Esophagus muscularis mucosa (tissue), 4 donors: ENCODE measurements around the gene ADGRV1. TPM values are rescaled to one million over a fixed set of nuclear protein-coding genes. Genes with fewer than 3 reads are reported as not detected.

ENCODE experiments used
- DNase-seq: peaks from one replicate; pipeline ENCODE4 v3.0.0-alpha.2; 2017; ENCODE audit errors: extremely low spot score
- H3K27ac ChIP-seq, 4 donors: fragments of 200-600 bp; sonication (generic); replicated peaks in 1 of 4; 1 replicate in 3 of 4; 2 replicates in 1 of 4; pipeline ENCODE4 v1.5.1; 2016 to 2019; ENCODE audit warnings: mild to moderate bottlenecking in 1 of 4
- H3K27me3 ChIP-seq, 4 donors: fragments of 200-600 bp; sonication (generic); one replicate each; pipeline versions ENCODE4 v1.5.1 to v1.6.0; 2016 to 2019
- H3K36me3 ChIP-seq, 4 donors: fragments of 200-600 bp; sonication (generic); one replicate each; pipeline ENCODE4 v1.5.1; 2016 to 2019
- H3K4me1 ChIP-seq, 4 donors: fragments of 200-600 bp; sonication (generic); one replicate each; pipeline ENCODE4 v1.5.1; 2016 to 2019
- H3K4me3 ChIP-seq, 4 donors: fragments of 200-600 bp; sonication (generic); 1 replicate in 2 of 4; 2 replicates in 2 of 4; pipeline ENCODE4 v1.5.1; 2016 to 2019; ENCODE audit warnings: mild to moderate bottlenecking in 4 of 4, moderate library complexity in 1 of 4
- H3K9me3 ChIP-seq, 4 donors: fragments of 200-600 bp; sonication (generic); 1 replicate in 3 of 4; 2 replicates in 1 of 4; pipeline ENCODE4 v1.5.1; 2016 to 2019
- CTCF ChIP-seq, 3 experiments: fragments of 200-600 bp in 2 of 3; fragments of 450-650 bp in 1 of 3; sonication (generic) in 2 of 3; IDR thresholded peaks; one replicate each; pipeline ENCODE4 v1.5.1; 2017 to 2019; ENCODE audit warnings: antibody characterized with exemption in 3 of 3, mild to moderate bottlenecking in 2 of 3, moderate library complexity in 1 of 3
- EP300 ChIP-seq: sonication (generic); formaldehyde crosslinking; IDR thresholded peaks from one replicate; pipeline ENCODE4 v1.6.1; 2017; ENCODE audit warnings: antibody characterized with exemption
- POLR2A ChIP-seq: fragments of 450-650 bp; IDR thresholded peaks from one replicate; pipeline ENCODE4 v1.6.1; 2017; ENCODE audit warnings: antibody characterized with exemption, moderate library complexity, mild to moderate bottlenecking, low read depth
- POLR2AphosphoS5 ChIP-seq, 2 donors: sonication (generic); formaldehyde crosslinking; IDR thresholded peaks; one replicate each; pipeline ENCODE4 v1.6.1; 2017; ENCODE audit warnings: antibody characterized with exemption in 2 of 2
- WGBS: methylation state at CpG from one replicate; pipeline ENCODE4 v1.1.5; 2018; 5-methylcytosine and 5-hydroxymethylcytosine counted together
- intact Hi-C: fragments of 100-400 bp; cut with DNase I; formaldehyde crosslinking; loops from one replicate; pipeline ENCODE4 v1.15.1; 2023
- total RNA-seq, 4 donors: library from RNA; depleted of rRNA; stranded (reverse); fragments of >200 nt; gene quantifications; one replicate each; pipeline versions ENCODE4 v1.1.0 to v1.2.1, GENCODE V29; 2016

Gene ADGRV1
- total RNA-seq, 4 donors from 2014 or later, result 0.42 to 1.4 (median 0.54) TPM

GRCh38 chr5:91162534-91163381 is 604.2 kb downstream of the ADGRV1 start:
- Histone ChIP-seq H3K27ac (peak overlapping the region; percentile 72 to 82 (median 78)), H3K4me1 (peaks cover 16 to 45% (median 43%) of the 10 kb centered on the region in 4 donors), H3K27me3 (no peaks in the 10 kb centered on the region), H3K36me3 (no peaks in the 10 kb centered on the region), H3K4me3 (no peak overlapping the region), H3K9me3 (no peaks in the 10 kb centered on the region)
- no peak for DNase-seq
- intact Hi-C loops, result no loop called here
- WGBS, result 40% methylated on average over 6 of the region's 6 CpGs
- no peak for TF ChIP-seq POLR2A
- peak; percentile 53 to 64 for TF ChIP-seq POLR2AphosphoS5 (IDR thresholded peaks at IDR 0.05)

GRCh38 chr5:91164424-91164823 is 605.8 kb downstream of the ADGRV1 start:
- Histone ChIP-seq H3K4me3 (no peak overlapping the region), H3K9me3 (no peaks in the 10 kb centered on the region), H3K4me1 (peaks cover 16 to 45% (median 43%) of the 10 kb centered on the region in 4 donors), H3K36me3 (no peaks in the 10 kb centered on the region), H3K27me3 (no peaks in the 10 kb centered on the region), H3K27ac (peak overlapping the region; percentile 72 to 82 (median 78))
- 31% methylated on average over 3 of the region's 3 CpGs for WGBS
- intact Hi-C loops, result no loop called here
- DNase-seq, result no peak
- TF ChIP-seq POLR2A, result no peak
- no peak for TF ChIP-seq CTCF (IDR thresholded peaks at IDR 0.05)
- no peak for TF ChIP-seq POLR2AphosphoS5 (IDR thresholded peaks at IDR 0.05)
- TF ChIP-seq EP300, result no peak

DNA sequence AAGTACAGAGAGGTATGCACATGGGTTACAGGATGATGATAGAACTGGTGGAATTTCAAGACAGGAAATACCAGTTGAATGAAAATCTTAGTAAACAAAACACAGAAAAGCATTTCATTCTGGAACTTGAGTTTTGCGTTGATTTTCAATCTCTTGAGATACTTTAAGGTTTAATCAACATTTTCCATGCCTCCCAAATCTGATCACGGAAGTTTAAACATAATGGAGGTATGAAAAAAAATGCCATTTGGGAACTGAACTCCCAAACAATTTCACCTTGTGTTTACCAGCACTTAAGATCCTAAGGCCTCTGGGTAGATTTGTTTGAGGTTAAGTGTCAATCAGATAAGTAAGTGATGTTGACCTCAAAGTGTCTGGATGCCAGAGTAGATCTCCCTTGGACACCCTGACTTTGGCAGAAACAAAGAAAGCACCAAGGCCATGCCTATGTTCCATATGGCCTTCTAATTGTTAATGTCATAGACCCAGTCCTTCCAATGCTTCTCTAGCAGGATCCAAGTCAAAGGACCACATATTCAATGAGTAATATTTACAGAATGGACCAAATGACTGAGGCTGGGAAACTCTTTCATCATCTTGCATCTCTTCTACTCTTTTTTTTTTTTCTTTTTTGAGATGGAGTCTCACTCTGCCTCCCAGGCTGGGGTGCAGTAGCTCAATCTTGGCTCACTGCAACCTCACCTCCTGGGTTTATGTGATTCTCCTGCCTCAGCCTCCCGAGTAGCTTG is 607.6 kb downstream of the ADGRV1 start:
- H3K36me3 ChIP-seq, result no peaks in the 10 kb centered on the region
- WGBS, result 86% methylated on average over 3 of the region's 3 CpGs
- TF ChIP-seq POLR2AphosphoS5 (IDR thresholded peaks at IDR 0.05), result no peak
- TF ChIP-seq POLR2A, result no peak
- TF ChIP-seq CTCF (IDR thresholded peaks at IDR 0.05), result no peak
- no peak for TF ChIP-seq EP300
- no peaks in the 10 kb centered on the region for H3K9me3 ChIP-seq
- peaks cover 16 to 51% (median 43%) of the 10 kb centered on the region in 4 donors for H3K4me1 ChIP-seq
- H3K4me3 ChIP-seq, result no peak overlapping the region
- intact Hi-C loops, result loop anchor here (5.0 kb wide), 1 partner anchor 216 kb away; the partner anchor contains the start of gene ARRDC3
- no peak for DNase-seq
- H3K27ac ChIP-seq, result peak overlapping the region in 1 of 4 donors; percentile 6
- no peaks in the 10 kb centered on the region for H3K27me3 ChIP-seq

GRCh38 chr5:91168859-91169258 is 610.3 kb downstream of the ADGRV1 start:
- H3K36me3 ChIP-seq, result no peaks in the 10 kb centered on the region
- no peak overlapping the region for H3K4me3 ChIP-seq
- peaks cover 0 to 28% (median 20%) of the 10 kb centered on the region in 4 donors for H3K4me1 ChIP-seq
- no peak for DNase-seq
- TF ChIP-seq POLR2A (no peak), POLR2AphosphoS5 (IDR thresholded peaks at IDR 0.05) (no peak)
- H3K27me3 ChIP-seq, result no peaks in the 10 kb centered on the region
- no peaks in the 10 kb centered on the region for H3K9me3 ChIP-seq
- no peak overlapping the region for H3K27ac ChIP-seq
- intact Hi-C loops, result loop anchor here (5.0 kb wide), 1 partner anchor 213 kb away; the partner anchor contains the start of gene ARRDC3
- WGBS, result 72% methylated on average over 1 of the region's 1 CpG

- no peak overlapping the region for H3K27ac ChIP-seq
- TF ChIP-seq POLR2A (no peak), EP300 (no peak), CTCF (IDR thresholded peaks at IDR 0.05) (no peak), POLR2AphosphoS5 (IDR thresholded peaks at IDR 0.05) (no peak)
- WGBS, result 0% methylated on average over 1 of the region's 1 CpG
- intact Hi-C loops, result no loop called here
- no peak for DNase-seq
- H3K4me1 ChIP-seq, result peaks cover 0 to 24% (median 13%) of the 10 kb centered on the region in 4 donors
- no peaks in the 10 kb centered on the region for H3K27me3 ChIP-seq
- H3K4me3 ChIP-seq, result no peak overlapping the region
- H3K9me3 ChIP-seq, result no peaks in the 10 kb centered on the region
- no peaks in the 10 kb centered on the region for H3K36me3 ChIP-seq
Observed at GRCh38 chr5:91170266-91170665, 611.7 kb downstream of the ADGRV1 start.
